Endothelial cell of umbilical vein (primary cell): ENCODE results near the gene IQCC.

ENCODE experiments used
- EZH2 ChIP-seq: IDR thresholded peaks from 2 replicates; pipeline ENCODE4 v1.6.1; 2012; ENCODE audit warnings: borderline replicate concordance, low read depth, mild to moderate bottlenecking, moderate library complexity, low read length, inconsistent platforms; ENCODE audit not compliant: severe bottlenecking
- FOS ChIP-seq: IDR thresholded peaks from 2 replicates; pipeline ENCODE4 v1.6.1; 2011; ENCODE audit warnings: mild to moderate bottlenecking, low read length, moderate library complexity, borderline replicate concordance; ENCODE audit not compliant: insufficient read depth
- GATA2 ChIP-seq: IDR thresholded peaks from 2 replicates; pipeline ENCODE4 v1.7.0; 2011; ENCODE audit warnings: low read depth, mild to moderate bottlenecking, moderate library complexity, mixed read lengths, low read length; ENCODE audit not compliant: insufficient read length, insufficient read depth
- JUN ChIP-seq: IDR thresholded peaks from 2 replicates; pipeline ENCODE4 v1.6.1; 2011; ENCODE audit warnings: borderline replicate concordance, low read depth; ENCODE audit not compliant: insufficient read length, insufficient read depth
- MAX ChIP-seq: IDR thresholded peaks from 2 replicates; pipeline ENCODE4 v1.6.1; 2011; ENCODE audit not compliant: insufficient read depth, insufficient read length
- MYC ChIP-seq: IDR thresholded peaks from one replicate; pipeline ENCODE4 v1.6.1; 2011; ENCODE audit warnings: mild to moderate bottlenecking, low read depth, low read length
- POLR2A ChIP-seq: IDR thresholded peaks from 2 replicates; pipeline ENCODE4 v1.6.1; 2012; ENCODE audit warnings: low read depth, mild to moderate bottlenecking, control low read depth, low read length
- POLR2AphosphoS5 ChIP-seq: IDR thresholded peaks from 2 replicates; pipeline ENCODE4 v1.6.1; 2012; ENCODE audit warnings: low read depth, mild to moderate bottlenecking, control low read depth, low read length, moderate library complexity; ENCODE audit not compliant: insufficient read depth
- TF ChIP-seq, protein P1 (sequence below), 2 donors: IDR thresholded peaks; 1 replicate in 1 of 2; 2 replicates in 1 of 2; pipeline ENCODE4 v1.5.1; 2011; ENCODE audit warnings: low read length in 2 of 2, mild to moderate bottlenecking in 2 of 2, moderate library complexity in 2 of 2, control low read depth in 1 of 2, inconsistent platforms in 1 of 2, low read depth in 1 of 2; ENCODE audit not compliant: insufficient read depth in 1 of 2; ENCODE audit errors: extremely low read depth in 1 of 2

DNA sequence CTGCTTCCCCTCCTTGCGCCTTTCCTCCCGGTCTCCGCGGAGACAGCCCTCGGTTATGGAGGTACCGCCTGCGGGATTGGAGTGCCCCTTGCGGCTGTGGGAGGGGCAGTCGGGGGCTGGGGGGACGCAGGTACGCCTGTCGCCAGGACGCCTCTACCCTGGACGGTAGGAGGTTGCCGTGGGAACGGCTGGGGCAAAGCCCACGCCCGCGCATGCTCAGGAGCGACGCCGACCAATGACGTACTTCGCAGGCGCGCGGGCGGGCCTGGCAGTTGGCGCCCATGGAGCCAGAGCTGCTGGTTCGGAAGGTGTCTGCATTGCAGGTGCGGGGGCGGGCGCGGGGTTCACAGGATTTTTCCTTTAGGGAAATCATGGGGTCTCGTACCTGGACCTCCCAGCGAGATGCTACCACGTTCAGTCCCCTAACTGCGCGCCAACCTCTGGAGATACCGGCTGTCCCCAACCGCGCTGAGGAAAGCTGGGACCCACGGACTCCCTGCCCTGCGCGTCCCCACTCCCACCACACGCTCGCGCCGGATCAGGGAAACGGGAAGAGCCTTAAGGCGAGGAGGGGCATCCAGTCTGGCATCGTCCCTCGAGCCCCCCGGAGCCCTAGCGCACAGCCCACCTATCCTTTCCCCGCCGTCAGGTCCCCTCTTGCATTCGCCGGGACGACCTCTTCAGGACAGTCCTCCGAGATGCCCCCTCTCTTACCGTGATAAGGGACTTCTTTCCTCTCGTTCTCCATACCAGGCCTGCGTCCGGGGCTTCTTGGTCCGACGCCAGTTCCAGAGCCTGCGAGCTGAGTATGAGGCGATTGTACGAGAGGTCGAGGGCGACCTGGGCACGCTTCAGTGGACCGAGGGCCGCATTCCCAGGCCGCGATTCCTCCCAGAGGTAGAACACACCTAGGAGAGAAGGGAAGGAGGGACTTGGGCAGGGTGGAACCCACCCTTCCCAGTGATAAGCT lies at the start of gene IQCC:
- TF ChIP-seq, protein P1, sequence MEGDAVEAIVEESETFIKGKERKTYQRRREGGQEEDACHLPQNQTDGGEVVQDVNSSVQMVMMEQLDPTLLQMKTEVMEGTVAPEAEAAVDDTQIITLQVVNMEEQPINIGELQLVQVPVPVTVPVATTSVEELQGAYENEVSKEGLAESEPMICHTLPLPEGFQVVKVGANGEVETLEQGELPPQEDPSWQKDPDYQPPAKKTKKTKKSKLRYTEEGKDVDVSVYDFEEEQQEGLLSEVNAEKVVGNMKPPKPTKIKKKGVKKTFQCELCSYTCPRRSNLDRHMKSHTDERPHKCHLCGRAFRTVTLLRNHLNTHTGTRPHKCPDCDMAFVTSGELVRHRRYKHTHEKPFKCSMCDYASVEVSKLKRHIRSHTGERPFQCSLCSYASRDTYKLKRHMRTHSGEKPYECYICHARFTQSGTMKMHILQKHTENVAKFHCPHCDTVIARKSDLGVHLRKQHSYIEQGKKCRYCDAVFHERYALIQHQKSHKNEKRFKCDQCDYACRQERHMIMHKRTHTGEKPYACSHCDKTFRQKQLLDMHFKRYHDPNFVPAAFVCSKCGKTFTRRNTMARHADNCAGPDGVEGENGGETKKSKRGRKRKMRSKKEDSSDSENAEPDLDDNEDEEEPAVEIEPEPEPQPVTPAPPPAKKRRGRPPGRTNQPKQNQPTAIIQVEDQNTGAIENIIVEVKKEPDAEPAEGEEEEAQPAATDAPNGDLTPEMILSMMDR (IDR thresholded peaks at IDR 0.05; ENCODE audit: extremely low read depth in 1 of 2, insufficient read depth in 1 of 2, low read depth in 1 of 2, low read length in 2 of 2), result no peak
- TF ChIP-seq EZH2 (no peak), POLR2AphosphoS5 (peak; percentile 92), POLR2A (peak; percentile 86), MYC (no peak), MAX (peak; percentile 30), GATA2 (no peak), FOS (no peak), JUN (no peak)
